ENCODE results near the gene ANO4. TPM values are rescaled to one million over a fixed set of nuclear protein-coding genes. Genes with fewer than 3 reads are reported as not detected.

The ANO4 gene
- total RNA-seq, 1 donor from 2014 or later: not detected

DNA sequence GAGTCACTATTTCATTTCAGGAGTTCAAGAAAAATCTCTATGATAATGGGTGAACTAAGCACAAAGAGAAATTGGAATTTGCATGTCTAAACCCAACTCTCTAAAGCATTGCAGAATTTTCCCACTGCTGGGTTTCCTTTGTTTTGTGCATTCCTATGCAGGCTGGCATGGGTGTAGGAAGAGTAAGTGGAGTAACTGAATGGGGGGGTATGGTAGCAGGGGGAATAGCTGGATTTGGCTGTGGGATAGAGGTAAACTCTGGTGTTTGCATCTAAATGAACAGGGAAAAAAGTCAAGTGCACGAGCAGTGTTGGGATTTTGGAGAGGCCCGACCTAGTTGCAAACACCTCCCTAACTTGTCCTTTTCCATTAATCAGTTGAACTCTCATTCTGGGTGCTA lies 159.1 kb downstream of the ANO4 start:
- no peak overlapping the region for H3K4me3 ChIP-seq
- no peaks in the 10 kb centered on the region for H3K27me3 ChIP-seq (ENCODE audit: low read depth)
- H3K4me1 ChIP-seq: no peaks in the 10 kb centered on the region
- TF ChIP-seq, protein P1, sequence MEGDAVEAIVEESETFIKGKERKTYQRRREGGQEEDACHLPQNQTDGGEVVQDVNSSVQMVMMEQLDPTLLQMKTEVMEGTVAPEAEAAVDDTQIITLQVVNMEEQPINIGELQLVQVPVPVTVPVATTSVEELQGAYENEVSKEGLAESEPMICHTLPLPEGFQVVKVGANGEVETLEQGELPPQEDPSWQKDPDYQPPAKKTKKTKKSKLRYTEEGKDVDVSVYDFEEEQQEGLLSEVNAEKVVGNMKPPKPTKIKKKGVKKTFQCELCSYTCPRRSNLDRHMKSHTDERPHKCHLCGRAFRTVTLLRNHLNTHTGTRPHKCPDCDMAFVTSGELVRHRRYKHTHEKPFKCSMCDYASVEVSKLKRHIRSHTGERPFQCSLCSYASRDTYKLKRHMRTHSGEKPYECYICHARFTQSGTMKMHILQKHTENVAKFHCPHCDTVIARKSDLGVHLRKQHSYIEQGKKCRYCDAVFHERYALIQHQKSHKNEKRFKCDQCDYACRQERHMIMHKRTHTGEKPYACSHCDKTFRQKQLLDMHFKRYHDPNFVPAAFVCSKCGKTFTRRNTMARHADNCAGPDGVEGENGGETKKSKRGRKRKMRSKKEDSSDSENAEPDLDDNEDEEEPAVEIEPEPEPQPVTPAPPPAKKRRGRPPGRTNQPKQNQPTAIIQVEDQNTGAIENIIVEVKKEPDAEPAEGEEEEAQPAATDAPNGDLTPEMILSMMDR (IDR thresholded peaks at IDR 0.05; ENCODE audit: borderline replicate concordance): no peak
- H3K27ac ChIP-seq (replicated peaks): no peak overlapping the region
- no peaks in the 10 kb centered on the region for H3K9me3 ChIP-seq (replicated peaks)
- intact Hi-C loops (cut with micrococcal nuclease): no loop called here
- no peaks in the 10 kb centered on the region for H3K36me3 ChIP-seq
- DNase-seq: no peak

DNA sequence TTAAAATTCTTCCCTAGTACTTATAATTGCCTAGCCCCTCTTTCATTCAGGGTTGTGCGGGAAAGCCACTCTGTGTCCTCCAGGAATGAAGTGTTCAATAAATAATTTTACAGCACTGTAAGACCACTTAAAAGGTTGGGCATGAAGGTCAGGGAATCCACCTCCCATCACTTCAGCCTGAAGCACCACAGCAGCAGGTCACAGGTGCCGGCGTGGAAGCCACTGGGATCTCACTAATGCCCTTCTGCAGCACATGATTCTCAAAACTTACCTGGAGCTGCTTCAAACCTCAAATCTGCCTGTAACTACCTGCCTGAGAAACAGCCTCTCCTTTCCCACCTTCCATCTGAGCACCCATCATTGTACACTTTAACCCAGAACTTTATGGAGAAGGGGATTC lies 159.5 kb downstream of the ANO4 start:
- intact Hi-C loops (cut with micrococcal nuclease): no loop called here

GRCh38 chr12:100955139-100955538 lies 160.6 kb downstream of the ANO4 start:
- no peaks in the 10 kb centered on the region for H3K9me3 ChIP-seq (replicated peaks)
- intact Hi-C loops (cut with micrococcal nuclease): no loop called here
- no peak overlapping the region for H3K27ac ChIP-seq (replicated peaks)
- H3K4me1 ChIP-seq: no peaks in the 10 kb centered on the region
- H3K27me3 ChIP-seq (ENCODE audit: low read depth): no peaks in the 10 kb centered on the region
- TF ChIP-seq, protein P1 (IDR thresholded peaks at IDR 0.05; ENCODE audit: borderline replicate concordance): no peak
- DNase-seq: no peak
- no peak overlapping the region for H3K4me3 ChIP-seq
- H3K36me3 ChIP-seq: no peaks in the 10 kb centered on the region

More for the DNA sequence above, 159.5 kb downstream of the ANO4 start:
- no peak for DNase-seq
- H3K9me3 ChIP-seq (replicated peaks): no peaks in the 10 kb centered on the region
- TF ChIP-seq, protein P1 (IDR thresholded peaks at IDR 0.05; ENCODE audit: borderline replicate concordance): no peak
- no peak overlapping the region for H3K4me3 ChIP-seq
- no peaks in the 10 kb centered on the region for H3K4me1 ChIP-seq
- no peaks in the 10 kb centered on the region for H3K36me3 ChIP-seq
- H3K27me3 ChIP-seq (ENCODE audit: low read depth): no peaks in the 10 kb centered on the region
- H3K27ac ChIP-seq (replicated peaks): no peak overlapping the region

DNA sequence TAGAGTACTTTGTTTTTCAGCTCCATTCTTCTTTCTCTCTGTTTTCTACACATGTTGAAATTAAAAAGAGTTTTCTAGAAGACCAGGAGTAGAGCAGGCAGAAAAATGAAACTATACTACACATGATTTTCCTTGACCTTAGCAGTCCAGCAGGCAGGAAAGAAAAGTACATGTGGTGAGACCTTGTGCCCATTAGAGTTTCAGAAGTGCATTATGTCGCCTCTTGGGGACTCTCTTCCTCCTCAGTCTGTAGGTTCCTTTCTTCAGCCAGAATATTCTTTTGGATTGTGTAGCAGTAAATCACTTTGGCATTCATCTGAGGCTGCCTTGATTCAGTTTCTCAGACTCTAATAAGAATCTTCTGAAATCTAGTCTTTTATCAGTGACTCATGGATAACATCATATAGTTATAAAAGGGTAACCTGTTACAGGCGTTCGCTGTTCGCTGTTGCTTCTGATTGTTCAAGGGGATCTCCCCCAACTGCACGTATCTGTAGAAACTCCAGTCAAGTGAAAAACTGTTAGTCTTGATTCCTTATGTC lies 161.8 kb downstream of the ANO4 start:
- Histone ChIP-seq H3K9me3 (replicated peaks) (no peaks in the 10 kb centered on the region), H3K27ac (replicated peaks) (no peak overlapping the region), H3K36me3 (no peaks in the 10 kb centered on the region), H3K4me1 (no peaks in the 10 kb centered on the region), H3K27me3 (ENCODE audit: low read depth) (no peaks in the 10 kb centered on the region), H3K4me3 (no peak overlapping the region)
- TF ChIP-seq, protein P1 (IDR thresholded peaks at IDR 0.05; ENCODE audit: borderline replicate concordance): no peak
- DNase-seq: no peak
- intact Hi-C loops (cut with micrococcal nuclease): no loop called here

GRCh38 chr12:100959481-100959880 lies 164.9 kb downstream of the ANO4 start:
- DNase-seq: no peak
- no peaks in the 10 kb centered on the region for H3K4me1 ChIP-seq
- H3K9me3 ChIP-seq (replicated peaks): no peaks in the 10 kb centered on the region
- H3K36me3 ChIP-seq: no peaks in the 10 kb centered on the region
- TF ChIP-seq, protein P1 (IDR thresholded peaks at IDR 0.05; ENCODE audit: borderline replicate concordance): no peak
- intact Hi-C loops (cut with micrococcal nuclease): no loop called here
- H3K27me3 ChIP-seq (ENCODE audit: low read depth): no peaks in the 10 kb centered on the region
- H3K27ac ChIP-seq (replicated peaks): no peak overlapping the region
- no peak overlapping the region for H3K4me3 ChIP-seq
